ENCODE measurements around the gene GPA33.

GRCh38 chr1:167120899-167121298 lies 30.7 kb upstream of the GPA33 start:
- no peak for TF ChIP-seq CTCF (conservative IDR thresholded peaks at IDR 0.05; ENCODE audit: low read length)
- TF ChIP-seq EZH2phosphoT487 (IDR thresholded peaks at IDR 0.05; ENCODE audit: borderline replicate concordance, low read depth, low read length) = no peak
